ENCODE measurements around the gene KIF16B. TPM values are rescaled to one million over a fixed set of nuclear protein-coding genes. Genes with fewer than 3 reads are reported as not detected.

The KIF16B gene
- total and polyA plus RNA-seq, 2 of the 8 experiments (the other 6 are each of a cell fraction or from before 2014, with no cell fraction given) = 3.0 to 9.2 TPM

GRCh38 chr20:16490696-16491095, 82.6 kb downstream of the KIF16B start:
- H3K4me2 ChIP-seq (ENCODE audit: insufficient read depth in 1 of 2, low read depth in 2 of 2, low read length in 2 of 2) = no peak overlapping the region
- CTCF ChIA-PET (ENCODE audit: partially characterized antibody) = no interaction called here
- H2BK15ac ChIP-seq (ENCODE audit: low read length) = no peak overlapping the region

More at GRCh38 chr20:16490696-16491095, 82.6 kb downstream of the KIF16B start:
- WGBS, 2 experiments (ENCODE audit: extremely low coverage in 1 of 2, insufficient coverage in 1 of 2, insufficient read length in 1 of 2, insufficient replicate concordance in 2 of 2, low coverage in 1 of 2, low lambda C conversion rate in 2 of 2, missing lambda C conversion rate in 1 of 2) = 98% methylated on average over 3 of the region's 3 CpGs; no CpG with 5 or more reads in 1 of the 2 experiments
- H3K56ac ChIP-seq (replicated peaks; ENCODE audit: insufficient read length, low read depth, low read length) = no peak overlapping the region
- no peak overlapping the region for H2AFZ ChIP-seq (ENCODE audit: low read length)
- no peak overlapping the region for H3K4ac ChIP-seq (replicated peaks; ENCODE audit: insufficient read length, low read depth, low read length)
- H3K9me3 ChIP-seq (ENCODE audit: insufficient read depth in 2 of 2, low read depth in 1 of 2, low read length in 1 of 2) = no peaks in the 10 kb centered on the region
- no peak overlapping the region for H3K14ac ChIP-seq (ENCODE audit: insufficient read length)
- no peak overlapping the region for H3K27ac ChIP-seq (ENCODE audit: low read depth, low read length)
- TF ChIP-seq ATF2 (IDR thresholded peaks at IDR 0.05; ENCODE audit: low read length) (no peak), NRF1 (IDR thresholded peaks at IDR 0.05; ENCODE audit: low read depth, low read length) (no peak), YY1 (IDR thresholded peaks at IDR 0.05; ENCODE audit: low read depth, low read length) (no peak), NANOG (IDR thresholded peaks at IDR 0.05; ENCODE audit: insufficient read depth, low read depth, low read length, poor library complexity, severe bottlenecking) (no peak), SP2 (IDR thresholded peaks at IDR 0.05; ENCODE audit: low read length) (no peak)
- no peak for DNase-seq (ENCODE audit: low read depth in 1 of 2, low spot score in 2 of 2)
- H4K8ac ChIP-seq (ENCODE audit: extremely low read depth, insufficient read depth, low read length) = no peak overlapping the region
- no peak overlapping the region for H2AK5ac ChIP-seq (ENCODE audit: low read depth, low read length)
- H4K20me1 ChIP-seq (replicated peaks in 1 of 2; ENCODE audit: control insufficient read depth in 1 of 2, insufficient read depth in 2 of 2, low read length in 2 of 2) = no peaks in the 10 kb centered on the region
- H4K91ac ChIP-seq (replicated peaks; ENCODE audit: insufficient read length, low read length) = no peak overlapping the region
- POLR2A ChIA-PET (ENCODE audit: partially characterized antibody) = no interaction called here
- no peaks in the 10 kb centered on the region for H3K79me1 ChIP-seq (ENCODE audit: low read depth, low read length)
- H3K23ac ChIP-seq (ENCODE audit: insufficient read length) = no peak overlapping the region
- H2BK5ac ChIP-seq (ENCODE audit: low read depth, low read length) = no peak overlapping the region
- no peak overlapping the region for H2BK20ac ChIP-seq (ENCODE audit: low read length)
- H3K9ac ChIP-seq (replicated peaks in 1 of 4; ENCODE audit: extremely low read depth in 1 of 4, low read depth in 3 of 4, low read length in 3 of 4) = no peak overlapping the region
- H3K18ac ChIP-seq (ENCODE audit: extremely low read depth, low read length) = no peak overlapping the region
- no peak for FAIRE-seq
- H3K23me2 ChIP-seq (ENCODE audit: low read depth, low read length) = no peaks in the 10 kb centered on the region
- H3K36me3 ChIP-seq (ENCODE audit: control insufficient read depth in 2 of 4, insufficient read depth in 4 of 4, low read length in 3 of 4) = no peaks in the 10 kb centered on the region
- no peaks in the 10 kb centered on the region for H3K27me3 ChIP-seq (replicated peaks in 1 of 4; ENCODE audit: control insufficient read depth in 3 of 4, extremely low read depth in 1 of 4, insufficient read depth in 3 of 4, low read length in 3 of 4)
- no peak overlapping the region for H4K5ac ChIP-seq (ENCODE audit: insufficient read length, low read depth, low read length)
- H3K4me1 ChIP-seq (replicated peaks in 1 of 4; ENCODE audit: control insufficient read depth in 3 of 4, insufficient read depth in 4 of 4, low read length in 3 of 4) = peaks cover 0 to 3% (median 0%) of the 10 kb centered on the region in 4 experiments; a peak in 1 of 7 replicates
- no peaks in the 10 kb centered on the region for H3K79me2 ChIP-seq (ENCODE audit: control insufficient read depth in 1 of 2, insufficient read depth in 2 of 2, low read length in 2 of 2)
- no peak overlapping the region for H2BK120ac ChIP-seq (replicated peaks; ENCODE audit: low read depth, low read length)
- H3K4me3 ChIP-seq (ENCODE audit: extremely low read depth in 1 of 4, insufficient read depth in 2 of 4, low read depth in 3 of 4, low read length in 4 of 4) = no peak overlapping the region
- H2BK12ac ChIP-seq (ENCODE audit: low read depth, low read length) = no peak overlapping the region

All from H1 (cell line).